Astrocyte of the cerebellum (primary cell): ENCODE results near the gene SPOCK1.

Experiments used
- DNase-seq: peaks from one replicate; pipeline ENCODE4 v3.0.0-alpha.2; 2011; ENCODE audit warnings: low read depth
- H3K4me3 ChIP-seq: 2 replicates; pipeline ENCODE4 v1.5.1; 2011; ENCODE audit warnings: mild to moderate bottlenecking, low read depth, low read length, moderate library complexity
- CTCF ChIP-seq: IDR thresholded peaks from 2 replicates; pipeline ENCODE4 v1.5.1; 2012; ENCODE audit warnings: low read length, low read depth, moderate library complexity, mild to moderate bottlenecking; ENCODE audit errors: missing control alignments
- in situ Hi-C: cut with HindIII; loops from 2 replicates; pipeline ENCODE4 v1.10.0; 2017; ENCODE audit warnings: low sequenced_read_pairs

The SPOCK1 gene

GRCh38 chr5:137359941-137360340 is 139.2 kb downstream of the SPOCK1 start:
- DNase-seq: no peak
- H3K4me3 ChIP-seq: no peak overlapping the region
- in situ Hi-C loops: no loop called here
- TF ChIP-seq CTCF: no peak

- DNase-seq: no peak
- in situ Hi-C loops: no loop called here
- no peak for TF ChIP-seq CTCF
- H3K4me3 ChIP-seq: no peak overlapping the region
Measured at GRCh38 chr5:137357436-137357835, 141.7 kb downstream of the SPOCK1 start.

GRCh38 chr5:137356127-137356526 is 143.0 kb downstream of the SPOCK1 start:
- H3K4me3 ChIP-seq: no peak overlapping the region
- in situ Hi-C loops: no loop called here
- no peak for TF ChIP-seq CTCF
- DNase-seq: no peak

- in situ Hi-C loops: no loop called here
- TF ChIP-seq CTCF: no peak
- no peak overlapping the region for H3K4me3 ChIP-seq
- DNase-seq: no peak
Measured at GRCh38 chr5:137355708-137356107, 143.4 kb downstream of the SPOCK1 start.

- in situ Hi-C loops: no loop called here
- no peak overlapping the region for H3K4me3 ChIP-seq
- DNase-seq: no peak
- no peak for TF ChIP-seq CTCF
Measured at GRCh38 chr5:137352095-137352494, 147.0 kb downstream of the SPOCK1 start.

- H3K4me3 ChIP-seq: no peak overlapping the region
- TF ChIP-seq CTCF: no peak
- in situ Hi-C loops: no loop called here
- no peak for DNase-seq
Measured at GRCh38 chr5:137350791-137351190, 148.3 kb downstream of the SPOCK1 start.

- no peak for DNase-seq
- in situ Hi-C loops: no loop called here
- H3K4me3 ChIP-seq: no peak overlapping the region
- TF ChIP-seq CTCF: no peak
Measured at GRCh38 chr5:137348759-137349158, 150.4 kb downstream of the SPOCK1 start.
